ENCODE measurements around the gene DST.

- TF ChIP-seq CTCF (IDR thresholded peaks at IDR 0.05; ENCODE audit: low read length): no peak
- no peak for TF ChIP-seq EZH2 (optimal IDR thresholded peaks at IDR 0.05; ENCODE audit: low read depth, low read length)
- no peak for TF ChIP-seq EZH2phosphoT487 (IDR thresholded peaks at IDR 0.05; ENCODE audit: low read length)
Measured at GRCh38 chr6:56531839-56532595, 110.7 kb downstream of the DST start.
